Heart left ventricle (tissue), 13 donors: ENCODE data around the gene TMEM238.

Source experiments
- CTCF ChIP-seq, 12 donors: fragments of 200-600 bp; sonication (generic) in 4 of 12; IDR thresholded peaks; one replicate each; pipeline versions ENCODE4 v1.5.0 to v1.8.0; 2018 to 2022; ENCODE audit warnings: antibody characterized with exemption in 12 of 12, mild to moderate bottlenecking in 5 of 12
- POLR2A ChIP-seq, 2 donors: fragments of 450-650 bp; IDR thresholded peaks; one replicate each; pipeline ENCODE4 v1.6.1; 2017; ENCODE audit warnings: antibody characterized with exemption in 2 of 2, mild to moderate bottlenecking in 2 of 2, moderate library complexity in 2 of 2
- donor health status: ischemic (EF 13 %, LVEDD 7.1; RV severe dilation, severe dysfunction).
- donor health status: DM: no; HTN: yes; CAD: no.
- donor health status: DM: no; HTN: no; CAD: no.
- donor health status: ischemic (EF 25% LVEDD 6.9; RV normal size, moderate dysfunction).
- donor health status: ischemic (EF 25% LVEDD 5.7; RV mildly dilated, moderate dysfunction).
- donor health status: ischemic (EF 35%, LVEDD 5.7; RV mildly dilated, moderate dysfunction).
- donor health status: nonischemic (EF 11% LVEDD 7.7; RV severe dilation, severe dysfunction).
- donor health status: DM: yes; HTN: yes; CAD: no.
- donor health status: PGD.
- donor health status: ischemic (EF 29% LVEDD 5.4; RV normal size, mild dysfunction).
- donor health status: nonischemic (EF 23%, LVEDD 6.1; RV moderate dilation, normal function).

- TF ChIP-seq POLR2A (IDR thresholded peaks at IDR 0.05) (no peak), CTCF (IDR thresholded peaks at IDR 0.05) (peak; percentile 43 to 72 (median 62))
These were observed 34.1 kb upstream of the TMEM238 start for GRCh38 chr19:55418185-55418584.
